Hepatocyte (in vitro differentiated cells): Measurements from ENCODE around the gene ERCC1.

Source experiments
- CTCF ChIP-seq: fragments of 200-600 bp; sonication (generic); IDR thresholded peaks from 2 replicates; pipeline ENCODE4 v1.5.1; 2016; ENCODE audit warnings: antibody characterized with exemption, mild to moderate bottlenecking; ENCODE audit not compliant: poor library complexity
- EZH2 ChIP-seq: fragments of 200-600 bp; sonication (generic); IDR thresholded peaks from 2 replicates; pipeline ENCODE4 v1.6.1; 2016; ENCODE audit warnings: antibody characterized with exemption, mild to moderate bottlenecking, borderline replicate concordance
- EZH2phosphoT487 ChIP-seq: fragments of 200-600 bp; sonication (generic); IDR thresholded peaks from one replicate; pipeline ENCODE4 v1.6.1; 2018; ENCODE audit warnings: antibody characterized with exemption, mild to moderate bottlenecking, low read depth, moderate library complexity; ENCODE audit not compliant: unreplicated experiment, severe bottlenecking

- no peak for TF ChIP-seq EZH2
- TF ChIP-seq EZH2phosphoT487, result no peak
- TF ChIP-seq CTCF, result no peak
Observed at GRCh38 chr19:45473367-45473681, 49.6 kb upstream of the ERCC1 start.
